HG03045 (cell line): ENCODE measurements around the gene PLEKHA6.
A peak's percentile ranks its signal among the peaks of the same experiment; 100 is the strongest.

Experiments used
- ATAC-seq: cut with Tn5 transposase; IDR thresholded peaks from one replicate; pipeline ENCODE4 v1.9.1; 2021; ENCODE audit warnings: mild to moderate bottlenecking, moderate library complexity; ENCODE audit not compliant: unreplicated experiment

Gene PLEKHA6

DNA sequence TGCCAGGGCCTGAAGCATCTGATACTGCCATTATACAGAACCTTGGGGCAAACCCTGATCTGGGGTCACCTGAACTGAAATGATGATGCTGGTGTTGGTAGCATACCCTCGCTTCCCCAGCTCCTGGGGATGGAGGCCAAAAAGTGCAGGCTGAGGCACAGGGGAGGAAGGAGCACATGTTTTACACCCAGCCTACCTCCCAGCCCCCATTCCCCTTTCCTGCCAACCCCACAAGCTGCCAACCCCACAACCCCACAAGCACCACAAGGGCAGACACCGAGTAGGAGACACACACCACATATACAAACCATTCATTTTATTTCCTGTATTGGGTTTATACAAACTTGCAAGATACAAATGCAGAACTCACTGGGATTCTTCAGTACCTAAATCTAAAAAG lies 141.2 kb downstream of the PLEKHA6 start:
- no peak for ATAC-seq

DNA sequence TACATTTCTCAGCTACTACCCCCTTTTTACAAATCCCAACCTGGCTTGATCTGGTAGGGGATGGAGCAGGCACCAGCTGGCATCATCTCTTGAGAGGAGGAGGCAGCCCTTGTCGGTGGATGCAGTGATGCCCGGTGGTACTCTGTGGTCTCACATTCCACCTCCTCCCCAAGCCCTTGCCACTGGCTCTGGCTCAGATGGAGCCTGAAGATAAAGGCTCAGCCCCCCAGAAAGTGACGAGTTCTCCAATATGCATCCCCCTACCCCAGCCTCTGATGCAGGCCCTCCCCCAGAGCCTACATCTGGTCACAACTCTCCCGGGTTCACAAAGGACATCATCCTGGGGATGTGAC lies 142.1 kb downstream of the PLEKHA6 start:
- ATAC-seq = no peak

DNA sequence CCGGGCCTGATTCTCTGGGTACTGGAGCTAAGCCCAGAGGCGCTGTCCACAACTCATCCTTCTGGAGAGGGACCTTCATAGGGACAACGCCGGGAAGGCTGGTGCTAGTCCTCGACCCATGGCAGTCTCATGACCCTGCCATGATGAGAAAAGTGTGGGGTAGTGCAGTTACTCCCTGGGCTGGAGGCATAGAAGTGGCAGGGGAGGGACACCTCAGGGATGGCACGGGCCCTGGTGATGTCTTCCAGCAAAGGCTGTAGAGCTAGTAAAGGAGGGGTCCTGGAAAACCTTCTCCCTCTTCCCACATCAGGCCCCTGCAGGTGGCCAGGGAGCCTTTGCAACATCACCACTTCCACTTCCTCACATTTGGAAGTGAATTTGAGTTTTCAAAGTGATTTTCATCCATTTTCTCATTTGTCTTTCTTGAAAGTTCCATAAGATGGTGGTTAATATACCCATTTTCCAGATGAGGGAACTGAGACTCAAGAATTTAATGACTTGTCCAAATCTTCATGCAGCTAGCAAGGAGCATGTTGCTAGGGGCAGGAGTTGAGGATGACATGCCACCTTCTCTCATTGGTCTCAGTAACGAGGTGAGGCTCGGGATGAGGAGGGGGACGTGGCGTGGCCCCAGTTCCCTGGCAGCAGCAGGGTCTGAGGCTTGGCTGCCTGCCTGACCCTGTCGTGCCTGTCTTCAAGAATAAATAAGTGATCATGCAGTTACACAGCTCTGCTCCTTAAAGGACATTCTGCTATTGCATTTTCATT lies 142.7 kb downstream of the PLEKHA6 start:
- ATAC-seq = no peak

DNA sequence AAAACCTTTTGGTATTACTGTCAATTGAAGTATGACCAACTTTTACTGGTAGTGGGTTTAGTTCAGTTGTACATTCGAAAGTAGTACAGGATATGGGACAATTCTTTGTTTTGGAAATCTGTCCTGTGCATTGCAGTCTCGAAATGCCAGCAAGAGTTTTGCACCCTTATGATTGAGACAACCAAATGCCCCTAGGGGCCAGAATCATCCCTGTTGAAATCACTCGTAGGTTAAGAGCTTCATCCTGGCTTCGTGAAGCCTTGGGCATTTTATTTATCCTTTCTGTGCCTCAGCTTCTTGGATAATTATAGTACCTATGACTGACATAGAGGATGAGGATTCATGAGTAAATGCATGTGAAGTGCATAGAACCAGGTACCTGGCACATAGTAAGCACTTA lies 143.5 kb downstream of the PLEKHA6 start:
- no peak for ATAC-seq

DNA sequence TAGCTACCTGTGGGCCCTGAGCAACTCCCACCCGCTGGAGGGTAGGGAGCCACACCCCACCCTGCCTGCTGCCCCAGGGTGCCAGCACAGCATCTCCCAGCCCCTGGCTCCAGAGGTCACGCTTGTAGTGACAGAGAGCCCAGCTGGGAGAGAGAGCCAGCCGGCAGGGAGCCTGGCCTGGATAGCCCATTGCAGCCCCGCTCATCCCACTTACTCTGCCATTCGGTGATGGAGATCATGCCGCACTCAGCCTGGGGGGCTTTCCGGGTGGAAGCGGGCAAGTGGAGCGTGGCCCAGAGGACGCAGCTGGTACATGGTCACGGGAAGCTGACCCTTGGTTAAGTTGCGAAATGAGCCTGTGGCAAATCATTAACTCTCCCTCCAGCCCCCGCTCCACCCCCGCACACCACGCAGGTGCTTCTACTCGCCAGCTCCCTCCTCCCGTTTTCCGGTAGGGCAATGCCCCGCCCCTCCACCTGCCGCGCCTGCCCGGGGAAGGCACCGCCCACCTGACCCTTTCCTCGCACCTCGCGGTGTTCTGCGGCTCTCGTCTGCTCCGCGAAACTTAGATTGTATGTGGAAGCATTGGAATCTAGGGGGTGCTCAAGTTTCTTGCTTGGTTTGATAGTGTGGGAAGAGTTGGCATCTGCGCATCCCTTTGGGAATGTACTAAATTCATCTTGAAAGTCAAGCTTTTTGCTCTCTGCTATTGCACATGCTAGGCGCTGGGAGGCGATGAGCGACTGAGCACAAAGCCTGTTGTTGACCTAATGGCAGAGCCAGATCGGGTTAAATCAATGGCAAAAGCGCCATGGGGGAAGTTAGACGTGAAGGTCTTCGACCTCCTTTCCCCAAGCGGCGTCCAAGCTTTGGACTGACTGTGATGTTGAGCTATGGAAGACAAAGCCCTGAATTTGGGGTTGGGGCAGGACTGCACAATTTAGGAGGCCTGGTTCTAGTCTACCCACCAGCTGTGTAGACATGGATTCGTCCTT lies 145.8 kb downstream of the PLEKHA6 start, which contains the start of gene GOLT1A:
Gene GOLT1A (minus strand): TSS at position 321 of the 995 bp plus-strand sequence. CDS start 82 bp downstream, at position 239.
- ATAC-seq = peak; percentile 53

DNA sequence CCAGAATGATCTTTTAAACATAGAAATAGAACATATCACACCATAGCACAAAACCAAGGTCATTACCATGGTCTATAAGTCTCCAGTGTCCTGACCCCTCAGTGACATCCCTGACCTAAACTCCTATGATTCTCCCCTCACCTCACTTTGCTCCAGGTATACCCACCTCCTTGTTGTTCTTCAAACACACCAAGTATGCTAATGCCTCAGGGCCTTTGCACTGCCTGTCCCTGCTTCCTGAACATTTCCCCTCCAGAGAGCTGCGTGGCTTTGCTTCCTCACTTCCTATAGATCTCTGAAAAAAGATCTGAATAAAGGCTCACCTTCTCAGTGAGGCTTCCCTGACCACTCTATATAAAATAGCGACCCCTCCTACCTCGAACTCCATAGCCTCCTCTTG lies 147.0 kb downstream of the PLEKHA6 start:
- no peak for ATAC-seq

DNA sequence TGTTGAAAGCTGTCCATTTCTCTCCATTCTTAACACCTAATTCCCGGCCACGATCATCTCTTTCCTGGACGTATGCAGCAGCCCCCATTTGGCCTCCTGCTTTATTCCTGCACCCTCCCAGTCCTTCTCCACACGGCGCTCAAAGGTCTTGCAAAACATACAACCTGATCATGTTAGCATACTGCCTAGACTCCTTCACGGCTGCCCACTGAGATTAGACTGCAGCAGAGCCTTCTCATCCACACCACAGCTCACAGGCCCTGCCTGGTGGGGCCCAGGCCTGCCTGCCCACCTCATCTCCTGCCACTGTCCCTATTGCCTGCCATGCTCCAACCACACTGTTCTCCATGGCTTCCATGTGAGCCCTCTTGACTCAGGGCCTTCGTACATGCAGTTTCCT lies 148.7 kb downstream of the PLEKHA6 start:
- no peak for ATAC-seq

DNA sequence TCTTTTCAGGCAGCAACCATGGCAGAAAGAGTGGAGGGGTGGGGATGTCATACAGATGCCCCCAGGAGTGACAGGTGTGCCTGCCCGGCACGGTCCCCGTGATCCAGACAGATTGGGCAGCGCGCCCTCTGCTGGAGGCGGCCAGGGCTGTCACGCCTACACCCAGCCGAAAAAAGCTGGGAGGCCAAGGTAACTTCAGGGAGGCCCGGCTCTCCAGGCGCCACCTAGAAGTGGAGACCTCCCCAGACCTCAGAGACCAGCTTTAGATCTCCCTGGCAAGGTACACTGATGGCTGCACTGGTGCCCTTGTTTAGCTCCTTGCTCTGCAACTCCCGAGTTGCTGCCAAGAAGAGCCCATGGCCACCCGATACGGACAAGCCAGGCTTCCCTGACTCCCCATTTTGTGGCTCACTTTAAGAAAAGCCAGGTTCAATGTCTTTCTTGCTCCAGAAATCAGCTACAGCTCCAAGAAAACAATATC lies 152.6 kb downstream of the PLEKHA6 start:
- no peak for ATAC-seq

DNA sequence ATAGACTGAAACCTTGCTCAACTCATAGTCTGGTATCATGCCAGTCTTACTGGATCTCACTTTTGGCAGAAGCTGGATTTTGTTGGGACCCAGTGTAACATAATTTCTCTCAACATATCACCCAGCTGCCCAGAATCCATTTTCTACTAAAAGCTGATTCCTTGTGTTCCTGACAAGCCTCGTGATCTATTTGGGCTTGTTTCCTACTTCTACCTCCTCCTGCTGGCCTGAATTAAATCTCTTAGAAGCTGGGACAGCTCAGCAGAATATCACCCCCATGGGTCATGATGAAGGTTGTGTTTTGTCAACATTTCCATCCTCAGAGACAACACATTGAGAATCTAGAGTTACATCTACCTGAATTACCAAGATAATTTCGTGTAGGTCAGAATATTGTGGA lies 153.6 kb downstream of the PLEKHA6 start:
- ATAC-seq = no peak

DNA sequence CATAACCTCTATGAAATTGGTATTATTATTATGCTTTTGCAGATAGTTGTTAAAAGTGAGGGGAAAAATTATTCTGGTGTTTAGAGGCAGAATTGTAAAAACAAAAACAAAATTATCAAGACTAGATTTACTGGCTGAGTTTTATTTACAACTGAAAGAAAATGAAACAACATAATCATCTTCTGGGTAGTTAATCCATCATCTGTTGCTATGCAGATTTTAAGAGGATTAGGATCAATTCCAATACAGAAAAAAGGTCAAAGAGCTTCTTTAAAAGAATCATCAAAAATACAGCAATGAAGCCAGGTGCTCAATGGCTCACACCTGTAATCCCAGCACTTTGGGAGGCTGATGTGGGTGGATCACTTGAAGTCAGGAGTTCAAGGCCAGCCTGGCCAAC lies 154.2 kb downstream of the PLEKHA6 start:
- no peak for ATAC-seq

DNA sequence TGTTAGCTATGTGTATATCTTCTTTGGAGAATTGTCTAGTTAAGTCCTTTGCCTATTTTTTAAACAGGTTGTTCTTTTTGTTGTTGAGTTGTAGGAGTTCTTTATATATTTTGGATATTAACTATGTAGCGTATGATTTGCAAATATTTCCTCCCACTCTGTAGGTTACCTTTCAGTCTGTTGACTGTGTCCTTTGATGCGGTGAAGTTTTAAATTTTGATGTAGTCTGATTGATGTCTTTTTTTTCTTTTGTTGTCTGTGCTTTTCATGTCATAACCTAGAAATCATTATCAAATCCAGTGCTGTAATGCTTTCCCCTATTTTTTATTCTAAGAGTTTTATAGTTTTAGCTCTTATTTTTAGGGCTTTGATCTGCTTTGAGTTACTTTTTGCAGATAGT lies 154.8 kb downstream of the PLEKHA6 start:
- no peak for ATAC-seq

DNA sequence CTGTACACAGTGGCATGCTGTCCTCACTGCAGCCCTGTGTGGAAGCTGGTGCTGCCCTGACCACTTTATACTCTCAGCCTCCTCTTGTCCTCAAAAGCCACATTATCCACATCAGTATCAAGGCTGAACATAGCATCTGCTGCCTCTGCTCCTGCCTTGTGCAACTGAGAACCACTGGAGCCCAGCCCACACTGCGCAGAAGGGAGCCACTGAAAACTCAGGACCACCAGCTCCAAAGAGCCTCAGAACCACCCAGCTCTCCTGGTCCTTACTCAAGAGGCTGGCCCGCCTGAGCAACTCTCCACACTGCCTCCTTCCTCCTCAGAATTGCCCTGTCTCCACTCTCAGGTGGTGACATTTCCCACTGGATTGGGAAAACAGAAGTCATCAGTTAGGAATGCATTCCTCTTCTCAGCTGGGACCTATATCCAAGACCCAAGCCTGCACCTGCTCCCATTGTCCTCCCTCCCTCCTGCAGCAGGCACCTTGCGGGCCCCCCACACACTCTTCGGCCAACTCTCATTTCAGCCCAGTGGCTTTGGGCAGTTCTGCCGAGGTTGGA lies 156.4 kb downstream of the PLEKHA6 start:
- ATAC-seq = no peak

DNA sequence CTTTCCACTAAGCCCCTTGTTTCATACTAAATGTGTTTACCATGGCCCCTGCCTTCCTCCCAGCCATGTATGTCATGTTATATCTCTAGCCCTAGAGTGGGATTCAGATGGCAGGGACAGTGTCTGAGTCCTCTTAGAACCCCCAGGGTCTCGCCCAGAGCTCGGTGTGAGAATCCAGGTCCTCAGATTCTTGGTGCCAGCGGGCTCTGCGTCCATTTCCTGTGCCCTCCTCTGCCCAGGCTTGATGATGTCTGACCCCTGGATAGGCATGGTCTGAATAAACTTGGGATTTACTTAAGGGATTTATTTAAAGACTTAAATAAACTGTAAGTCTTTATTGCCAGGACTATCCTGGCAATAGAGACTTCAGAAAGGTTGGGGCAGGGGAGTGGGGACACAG lies 157.2 kb downstream of the PLEKHA6 start:
- ATAC-seq = no peak

DNA sequence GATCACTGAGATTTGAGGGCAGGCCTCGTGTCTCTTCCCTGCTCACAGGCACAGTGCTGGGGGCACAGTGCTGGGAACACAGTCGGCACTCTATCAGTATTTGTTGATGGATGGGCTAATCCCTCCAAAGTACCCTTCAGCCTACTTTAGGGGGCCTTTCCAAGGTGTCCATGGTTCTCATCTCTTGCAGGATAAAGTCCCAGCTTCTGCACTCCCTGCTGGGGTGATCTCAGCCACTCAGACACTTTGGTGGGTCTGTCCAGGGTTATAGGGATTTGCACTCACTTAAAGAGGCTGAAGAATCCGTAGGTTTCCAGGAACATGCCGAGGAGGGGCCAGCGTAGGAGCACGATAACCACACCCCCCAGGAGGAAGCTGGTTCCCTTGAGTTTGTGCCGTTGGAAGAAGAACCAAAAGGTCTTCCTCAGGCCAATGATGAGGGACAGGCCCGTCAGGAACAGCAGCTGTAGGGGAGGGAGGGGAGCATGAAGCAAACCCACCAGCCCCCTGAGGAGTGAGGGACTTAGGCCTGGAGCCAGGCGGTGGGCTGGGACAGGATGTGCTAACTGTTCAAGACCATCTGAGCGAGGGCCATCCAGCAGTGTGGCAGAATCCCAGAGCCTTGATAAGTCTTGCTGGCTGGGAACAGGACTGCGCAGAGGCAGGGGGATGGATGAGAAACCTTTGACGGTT lies 158.2 kb downstream of the PLEKHA6 start:
- ATAC-seq = no peak

DNA sequence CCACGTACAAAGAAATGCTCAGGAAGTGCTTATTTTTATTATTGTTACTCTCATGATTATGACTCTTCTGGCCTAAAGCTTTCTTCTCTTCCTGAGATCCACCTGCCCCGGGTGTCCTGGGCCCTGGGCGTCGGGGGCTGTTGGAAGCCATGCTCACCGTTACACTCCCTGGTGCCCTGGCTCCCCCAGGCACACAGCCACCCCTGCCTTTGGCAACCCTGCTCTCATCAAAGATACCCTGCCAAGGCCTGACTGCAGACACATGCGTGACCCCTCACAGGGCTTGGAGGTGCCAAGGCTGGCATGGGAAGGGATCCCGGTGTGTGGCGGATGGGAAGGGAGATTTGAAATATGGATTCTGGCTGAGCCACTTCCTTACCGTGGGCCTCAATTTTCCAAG lies 160.2 kb downstream of the PLEKHA6 start:
- no peak for ATAC-seq

DNA sequence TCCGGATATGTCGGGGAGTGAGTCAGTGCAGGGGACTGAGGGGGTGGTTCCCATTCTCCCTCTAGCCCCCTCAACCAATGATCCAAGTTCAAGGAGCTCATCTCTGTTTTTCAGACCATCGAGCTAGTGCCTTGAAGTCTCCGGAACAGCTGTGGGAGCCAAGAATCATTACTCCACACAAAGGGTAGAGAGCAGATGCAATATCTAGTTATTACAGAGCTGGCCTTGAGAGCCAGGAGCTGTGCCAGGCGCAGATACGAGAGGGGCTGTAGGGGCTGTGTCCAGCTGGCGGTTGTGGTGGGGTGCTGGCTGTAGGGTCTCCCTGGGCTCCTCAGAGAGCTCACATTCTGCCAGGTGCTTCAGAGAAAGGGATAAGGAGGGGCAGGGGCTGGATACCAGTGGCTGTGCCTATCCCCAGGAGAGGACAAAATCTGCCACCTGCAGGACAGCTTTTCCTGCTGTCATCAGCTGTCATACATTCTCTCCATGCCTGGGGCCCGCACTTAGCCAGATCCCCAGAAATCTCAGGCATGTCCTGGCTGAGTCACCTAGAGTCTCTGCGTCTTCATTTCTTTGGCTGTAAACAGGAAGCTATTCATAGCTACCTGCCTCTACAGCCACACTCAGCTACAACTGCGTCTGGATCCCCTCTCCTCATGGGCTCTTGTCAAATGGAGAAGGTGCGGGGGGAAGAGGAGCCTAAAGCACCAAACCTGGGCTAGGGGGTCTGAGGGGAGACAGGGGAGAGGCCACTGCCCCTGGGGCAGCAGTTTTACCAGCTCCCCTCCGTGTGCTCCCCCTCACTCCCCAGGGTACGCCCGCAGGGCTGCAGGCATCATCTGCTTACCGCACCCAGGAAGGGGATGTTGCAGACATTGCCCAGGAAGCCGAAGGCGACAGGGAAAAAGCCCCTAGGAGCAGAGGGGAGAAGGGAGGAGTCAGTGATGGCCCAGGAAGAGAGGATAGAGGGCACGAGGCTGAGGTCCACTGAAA lies 161.1 kb downstream of the PLEKHA6 start:
- no peak for ATAC-seq

DNA sequence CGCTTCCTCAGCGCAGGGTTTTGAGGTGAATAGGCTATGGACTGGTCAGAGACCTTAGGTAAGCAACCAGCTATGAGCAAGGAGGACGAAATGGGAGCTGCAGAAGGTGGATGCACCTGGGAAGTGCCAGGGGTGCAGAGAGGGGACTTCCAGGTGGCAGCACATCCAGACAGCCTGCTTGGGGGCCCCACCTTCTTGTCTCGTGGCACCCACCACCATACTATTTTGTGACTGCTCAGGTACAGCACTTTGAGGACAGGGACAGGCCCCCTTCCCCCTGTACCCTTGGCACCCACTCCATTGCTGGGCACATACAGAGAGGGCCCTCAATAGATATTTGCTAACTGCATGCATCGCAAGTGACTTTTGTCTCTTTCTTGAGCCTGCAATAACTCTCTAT lies 162.7 kb downstream of the PLEKHA6 start:
- no peak for ATAC-seq

DNA sequence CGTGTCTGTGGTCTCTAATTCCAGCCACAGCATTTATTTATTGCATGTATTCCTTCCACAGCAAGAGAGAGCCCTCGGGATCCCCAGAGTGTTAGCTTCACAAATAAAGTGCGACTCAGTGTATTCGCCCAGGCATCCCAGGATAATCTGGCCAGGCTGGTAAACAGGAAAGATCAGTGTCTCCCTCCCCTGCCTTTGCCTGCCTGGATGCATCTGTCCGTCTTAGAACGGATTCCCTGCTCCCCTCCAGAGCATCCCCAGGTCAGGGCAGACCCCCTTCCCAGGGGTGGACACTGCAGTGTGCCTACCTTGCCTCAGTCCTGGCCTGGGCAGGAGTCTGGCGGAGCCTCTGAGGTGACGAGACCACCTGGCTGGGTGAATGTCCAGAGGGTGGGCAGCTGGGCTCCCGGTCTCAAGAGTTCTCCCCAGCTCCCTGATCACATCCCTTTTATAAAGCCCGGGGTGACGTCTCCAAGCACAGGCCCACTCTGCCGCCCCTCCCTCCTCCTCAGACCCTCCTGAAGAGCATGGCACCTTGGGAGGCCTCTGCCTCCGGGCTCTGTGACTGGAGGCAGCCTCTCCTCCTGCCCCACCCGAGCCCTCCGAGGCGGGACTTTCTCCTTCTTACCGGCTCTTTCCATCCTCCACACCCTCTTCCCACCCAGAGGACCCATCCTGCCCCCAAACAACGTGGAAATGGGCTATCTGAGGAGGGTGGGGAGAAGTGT lies 163.5 kb downstream of the PLEKHA6 start, which contains the start of gene KISS1:
Gene KISS1 (minus strand): TSS at position 424 of the 728 bp plus-strand sequence. CDS start 3,615 bp downstream, outside the sequence.
- ATAC-seq = no peak

DNA sequence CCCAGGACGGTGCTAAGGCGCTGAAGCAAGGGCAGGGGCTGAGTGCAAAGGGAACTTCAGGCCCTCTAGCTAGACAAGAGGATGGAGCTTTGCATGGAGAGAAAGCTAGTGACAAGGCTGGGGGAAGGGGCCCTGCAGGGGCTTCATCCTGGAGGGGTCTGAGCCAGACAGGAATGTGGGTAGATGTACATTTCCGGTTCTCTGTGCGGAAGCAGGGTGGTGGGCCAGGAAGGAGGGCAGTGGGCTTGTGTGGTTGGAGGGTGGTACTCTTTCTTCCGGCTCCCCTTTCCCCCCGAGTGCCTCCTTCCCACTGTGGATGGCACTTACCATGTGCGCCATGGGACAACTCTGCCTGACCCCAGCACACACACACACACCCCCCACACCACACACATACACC lies 165.0 kb downstream of the PLEKHA6 start:
- no peak for ATAC-seq
